Fibroblast of peridontal ligament (primary cell): Measurements from ENCODE around the gene RPL38.
A peak's percentile ranks its signal among the peaks of the same experiment; 100 is the strongest.

Experiments
- DNase-seq: peaks from one replicate; pipeline ENCODE4 v3.0.0-alpha.2; 2010; ENCODE audit errors: extremely low read depth

Gene RPL38

GRCh38 chr17:74203439-74204240 lies at the start of gene RPL38:
Gene RPL38, plus strand, starts transcription at chr17:74203678. Its CDS starts 278 bp downstream, at chr17:74203956.
- DNase-seq = peak; percentile 98

GRCh38 chr17:74153821-74154430 lies 49.6 kb upstream of the RPL38 start:
- no peak for DNase-seq

- no peak for DNase-seq
These were observed 46.6 kb upstream of the RPL38 start for GRCh38 chr17:74156878-74157277.

- no peak for DNase-seq
These were observed 46.1 kb upstream of the RPL38 start for GRCh38 chr17:74157366-74157765.

- no peak for DNase-seq
These were observed 44.7 kb upstream of the RPL38 start for GRCh38 chr17:74158761-74159160.

- DNase-seq = no peak
These were observed 44.1 kb upstream of the RPL38 start for GRCh38 chr17:74159226-74159840.

GRCh38 chr17:74160656-74161502 lies 42.6 kb upstream of the RPL38 start:
- DNase-seq = no peak

- no peak for DNase-seq
These were observed 42.0 kb upstream of the RPL38 start for GRCh38 chr17:74161503-74161875.

GRCh38 chr17:74163271-74163821 lies 40.1 kb upstream of the RPL38 start:
- DNase-seq = no peak

GRCh38 chr17:74163836-74164235 lies 39.6 kb upstream of the RPL38 start:
- DNase-seq = no peak

- DNase-seq = no peak
These were observed 38.9 kb upstream of the RPL38 start for GRCh38 chr17:74164446-74165045.

GRCh38 chr17:74165797-74166365 lies 37.6 kb upstream of the RPL38 start:
- no peak for DNase-seq

- DNase-seq = no peak
These were observed 32.6 kb upstream of the RPL38 start for GRCh38 chr17:74170924-74171323.

- no peak for DNase-seq
These were observed 30.8 kb upstream of the RPL38 start for GRCh38 chr17:74172700-74173099.

- DNase-seq = peak; percentile 54
These were observed 26.9 kb upstream of the RPL38 start for GRCh38 chr17:74176546-74177001.

- DNase-seq = no peak
These were observed 26.4 kb upstream of the RPL38 start for GRCh38 chr17:74177018-74177450.

GRCh38 chr17:74179576-74179975 lies 23.9 kb upstream of the RPL38 start:
- DNase-seq = no peak

- no peak for DNase-seq
These were observed 23.1 kb upstream of the RPL38 start for GRCh38 chr17:74180336-74180735.

- DNase-seq = no peak
These were observed 22.1 kb upstream of the RPL38 start for GRCh38 chr17:74181341-74181740.

GRCh38 chr17:74182041-74182723 lies 21.3 kb upstream of the RPL38 start:
- no peak for DNase-seq
